Lower leg skin (tissue), 4 donors: ENCODE results near the gene BICRA. TPM values are rescaled to one million over a fixed set of nuclear protein-coding genes. Genes with fewer than 3 reads are reported as not detected.
A peak's percentile ranks its signal among the peaks of the same experiment; 100 is the strongest.

ENCODE experiments used
- DNase-seq, 2 donors: peaks; one replicate each; pipeline ENCODE4 v3.0.0-alpha.2; 2019; ENCODE audit warnings: low spot score in 2 of 2
- H3K4me3 ChIP-seq: fragments of 200-600 bp; sonication (generic); 2 replicates; pipeline ENCODE4 v1.5.1; 2017; ENCODE audit warnings: mild to moderate bottlenecking, low read depth; ENCODE audit not compliant: poor library complexity, severe bottlenecking
- CTCF ChIP-seq, 3 donors: fragments of 450-650 bp; IDR thresholded peaks; one replicate each; pipeline ENCODE4 v1.5.1; 2016; ENCODE audit warnings: antibody characterized with exemption in 3 of 3, mild to moderate bottlenecking in 3 of 3, moderate library complexity in 2 of 3
- POLR2A ChIP-seq, 2 donors: fragments of 450-650 bp; IDR thresholded peaks; one replicate each; pipeline ENCODE4 v1.6.1; 2016 to 2017; ENCODE audit warnings: antibody characterized with exemption in 2 of 2, mild to moderate bottlenecking in 1 of 2, moderate library complexity in 1 of 2
- WGBS, 2 donors: methylation state at CpG; one replicate each; pipeline ENCODE4 v1.1.5; 2018; 5-methylcytosine and 5-hydroxymethylcytosine counted together
- intact Hi-C: fragments of 100-400 bp; cut with DNase I; formaldehyde crosslinking; loops from one replicate; pipeline ENCODE4 v1.15.0; 2023; ENCODE audit warnings: low total_unique reads
- total RNA-seq, 4 donors: library from RNA; depleted of rRNA; stranded (reverse); fragments of >200 nt; gene quantifications; one replicate each; pipeline ENCODE4 v1.1.0, GENCODE V29; 2016

BICRA gene
- total RNA-seq, 4 donors from 2014 or later = 12.5 to 25.4 (median 18.4) TPM

- 91 to 93% methylated on average over 8 of the region's 8 CpGs for WGBS, 2 donors
- intact Hi-C loops = no loop called here
Observed at GRCh38 chr19:47676811-47677210, 67.9 kb downstream of the BICRA start.

GRCh38 chr19:47679251-47679900 is 70.4 kb downstream of the BICRA start:
- DNase-seq = peak in 1 of 2 donors; percentile 80
- intact Hi-C loops = no loop called here
- 79 to 85% methylated on average over 12 to 13 of the region's 30 CpGs for WGBS, 2 donors

More at GRCh38 chr19:47676811-47677210, 67.9 kb downstream of the BICRA start:
- TF ChIP-seq CTCF (IDR thresholded peaks at IDR 0.05) (no peak), POLR2A (IDR thresholded peaks at IDR 0.05) (no peak)
- no peak for DNase-seq
- no peak overlapping the region for H3K4me3 ChIP-seq

GRCh38 chr19:47679922-47680857 is 71.3 kb downstream of the BICRA start:
- WGBS, 2 donors = 95 to 96% methylated on average over 58 to 80 of the region's 90 CpGs
- no peak for DNase-seq
- no peak overlapping the region for H3K4me3 ChIP-seq
- no peak for TF ChIP-seq CTCF (IDR thresholded peaks at IDR 0.05)
- TF ChIP-seq POLR2A (IDR thresholded peaks at IDR 0.05) = no peak
- intact Hi-C loops = no loop called here

More at GRCh38 chr19:47679251-47679900, 70.4 kb downstream of the BICRA start:
- no peak for TF ChIP-seq POLR2A (IDR thresholded peaks at IDR 0.05)
- TF ChIP-seq CTCF (IDR thresholded peaks at IDR 0.05) = no peak
- no peak overlapping the region for H3K4me3 ChIP-seq

GRCh38 chr19:47680858-47681332 is 72.0 kb downstream of the BICRA start:
- no peak overlapping the region for H3K4me3 ChIP-seq
- intact Hi-C loops = no loop called here
- TF ChIP-seq POLR2A (IDR thresholded peaks at IDR 0.05) = no peak
- no peak for TF ChIP-seq CTCF (IDR thresholded peaks at IDR 0.05)
- DNase-seq = peak in 1 of 2 donors; percentile 84
- 84 to 98% methylated on average over 6 to 12 of the region's 34 CpGs for WGBS, 2 donors

GRCh38 chr19:47681388-47681787 is 72.5 kb downstream of the BICRA start:
- TF ChIP-seq POLR2A (IDR thresholded peaks at IDR 0.05) = no peak
- no peak for TF ChIP-seq CTCF (IDR thresholded peaks at IDR 0.05)
- intact Hi-C loops = no loop called here
- 85 to 92% methylated on average over 6 of the region's 6 CpGs for WGBS, 2 donors
- no peak overlapping the region for H3K4me3 ChIP-seq
- no peak for DNase-seq
